ENCODE results near the gene WFIKKN1. TPM values are rescaled to one million over a fixed set of nuclear protein-coding genes. Genes with fewer than 3 reads are reported as not detected.

Gene WFIKKN1
- total and polyA plus RNA-seq, 2 of the 13 experiments (the other 11 are each of a cell fraction or from before 2014, with no cell fraction given), result 1.7 to 4.9 TPM

GRCh38 chr16:641326-642188 is 10.8 kb downstream of the WFIKKN1 start, which contains the start of gene MCRIP2 (continued):
- TF ChIP-seq ZNF205 (CRISPR knock-in tag; IDR thresholded peaks at IDR 0.05) (peak; percentile 49; the same call in 1 of the 2 replicates), PCBP1 (IDR thresholded peaks at IDR 0.05; ENCODE audit: borderline replicate concordance, low read depth, low read length) (no peak), SKIL (CRISPR knock-in tag; IDR thresholded peaks at IDR 0.05; ENCODE audit: borderline replicate concordance) (no peak), ZNF354B (CRISPR knock-in tag; IDR thresholded peaks at IDR 0.05) (no peak), MEIS1 (CRISPR knock-in tag; IDR thresholded peaks at IDR 0.05; ENCODE audit: borderline replicate concordance) (no peak; the same call in 1 of the 2 replicates), ZNF180 (CRISPR knock-in tag; IDR thresholded peaks at IDR 0.05; ENCODE audit: borderline replicate concordance, low read depth) (no peak), HNRNPK (IDR thresholded peaks at IDR 0.05; ENCODE audit: low read depth, low read length, poor library complexity, severe bottlenecking) (no peak), SMAD9 (CRISPR knock-in tag; IDR thresholded peaks at IDR 0.05) (no peak), THAP8 (CRISPR knock-in tag; IDR thresholded peaks at IDR 0.05; ENCODE audit: borderline replicate concordance) (no peak), TMF1 (CRISPR knock-in tag; IDR thresholded peaks at IDR 0.05; ENCODE audit: low read depth) (peak; percentile 1; the same call in 1 of the 2 replicates), MBNL3 (CRISPR knock-in tag; conservative IDR thresholded peaks at IDR 0.05) (no peak), NAIF1 (CRISPR knock-in tag; IDR thresholded peaks at IDR 0.05; ENCODE audit: borderline replicate concordance) (no peak), PAX8 (CRISPR knock-in tag; IDR thresholded peaks at IDR 0.05; ENCODE audit: borderline replicate concordance) (no peak), FOXA3 (CRISPR knock-in tag; IDR thresholded peaks at IDR 0.05) (no peak), RARG (CRISPR knock-in tag; IDR thresholded peaks at IDR 0.05; ENCODE audit: low read depth) (no peak), ZBTB1 (CRISPR knock-in tag; IDR thresholded peaks at IDR 0.05; ENCODE audit: borderline replicate concordance) (no peak), HOXD1 (CRISPR knock-in tag; IDR thresholded peaks at IDR 0.05) (peak; percentile 65; the same call in 1 of the 2 replicates), HOXA9 (CRISPR knock-in tag; IDR thresholded peaks at IDR 0.05; ENCODE audit: borderline replicate concordance) (no peak), ZNF20 (CRISPR knock-in tag; IDR thresholded peaks at IDR 0.05) (no peak), ZFYVE20 (CRISPR knock-in tag; IDR thresholded peaks at IDR 0.05; ENCODE audit: borderline replicate concordance, low read depth) (no peak; the same call in 1 of the 2 replicates), ZNF331 (CRISPR knock-in tag; IDR thresholded peaks at IDR 0.05) (peak; percentile 31; the same call in 1 of the 2 replicates)
- TF ChIP-seq, protein P1, sequence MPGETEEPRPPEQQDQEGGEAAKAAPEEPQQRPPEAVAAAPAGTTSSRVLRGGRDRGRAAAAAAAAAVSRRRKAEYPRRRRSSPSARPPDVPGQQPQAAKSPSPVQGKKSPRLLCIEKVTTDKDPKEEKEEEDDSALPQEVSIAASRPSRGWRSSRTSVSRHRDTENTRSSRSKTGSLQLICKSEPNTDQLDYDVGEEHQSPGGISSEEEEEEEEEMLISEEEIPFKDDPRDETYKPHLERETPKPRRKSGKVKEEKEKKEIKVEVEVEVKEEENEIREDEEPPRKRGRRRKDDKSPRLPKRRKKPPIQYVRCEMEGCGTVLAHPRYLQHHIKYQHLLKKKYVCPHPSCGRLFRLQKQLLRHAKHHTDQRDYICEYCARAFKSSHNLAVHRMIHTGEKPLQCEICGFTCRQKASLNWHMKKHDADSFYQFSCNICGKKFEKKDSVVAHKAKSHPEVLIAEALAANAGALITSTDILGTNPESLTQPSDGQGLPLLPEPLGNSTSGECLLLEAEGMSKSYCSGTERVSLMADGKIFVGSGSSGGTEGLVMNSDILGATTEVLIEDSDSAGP (CRISPR knock-in tag; IDR thresholded peaks at IDR 0.05; ENCODE audit: borderline replicate concordance), result peak; percentile 99
- TF ChIP-seq, protein P2, sequence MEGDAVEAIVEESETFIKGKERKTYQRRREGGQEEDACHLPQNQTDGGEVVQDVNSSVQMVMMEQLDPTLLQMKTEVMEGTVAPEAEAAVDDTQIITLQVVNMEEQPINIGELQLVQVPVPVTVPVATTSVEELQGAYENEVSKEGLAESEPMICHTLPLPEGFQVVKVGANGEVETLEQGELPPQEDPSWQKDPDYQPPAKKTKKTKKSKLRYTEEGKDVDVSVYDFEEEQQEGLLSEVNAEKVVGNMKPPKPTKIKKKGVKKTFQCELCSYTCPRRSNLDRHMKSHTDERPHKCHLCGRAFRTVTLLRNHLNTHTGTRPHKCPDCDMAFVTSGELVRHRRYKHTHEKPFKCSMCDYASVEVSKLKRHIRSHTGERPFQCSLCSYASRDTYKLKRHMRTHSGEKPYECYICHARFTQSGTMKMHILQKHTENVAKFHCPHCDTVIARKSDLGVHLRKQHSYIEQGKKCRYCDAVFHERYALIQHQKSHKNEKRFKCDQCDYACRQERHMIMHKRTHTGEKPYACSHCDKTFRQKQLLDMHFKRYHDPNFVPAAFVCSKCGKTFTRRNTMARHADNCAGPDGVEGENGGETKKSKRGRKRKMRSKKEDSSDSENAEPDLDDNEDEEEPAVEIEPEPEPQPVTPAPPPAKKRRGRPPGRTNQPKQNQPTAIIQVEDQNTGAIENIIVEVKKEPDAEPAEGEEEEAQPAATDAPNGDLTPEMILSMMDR (CRISPR knock-in tag; IDR thresholded peaks at IDR 0.05), result 0 out of 2 replicates have a peak, but pooled peaks have one; percentile 6
